Activated CD4-positive, CD25-positive, alpha-beta regulatory T cell (primary cell): ENCODE data around the gene SRGAP3.

ENCODE experiments used
- DNase-seq, 4 experiments: peaks; one replicate each; lab custom pipeline; 2025; lab: John Stamatoyannopoulos, UW

Gene SRGAP3

GRCh38 chr3:9253327-9253726 is 3.9 kb upstream of the SRGAP3 start:
- DNase-seq: no peak

- DNase-seq: no peak
These were observed 1.8 kb upstream of the SRGAP3 start for GRCh38 chr3:9251055-9251786.

- DNase-seq: no peak
These were observed 790 bp upstream of the SRGAP3 start for GRCh38 chr3:9250236-9250635.

- DNase-seq: no peak
These were observed 749 bp downstream of the SRGAP3 start for GRCh38 chr3:9248522-9249271.

- no peak for DNase-seq
These were observed 1.4 kb downstream of the SRGAP3 start for GRCh38 chr3:9247941-9248521.

- no peak for DNase-seq
These were observed 2.0 kb downstream of the SRGAP3 start for GRCh38 chr3:9247361-9247940.

GRCh38 chr3:9246189-9246588 is 3.3 kb downstream of the SRGAP3 start:
- no peak for DNase-seq

GRCh38 chr3:9244495-9245183 is 4.8 kb downstream of the SRGAP3 start:
- no peak for DNase-seq

- DNase-seq: no peak
These were observed 7.5 kb downstream of the SRGAP3 start for GRCh38 chr3:9241956-9242355.

GRCh38 chr3:9239680-9240079 is 9.8 kb downstream of the SRGAP3 start:
- DNase-seq: no peak

- DNase-seq: no peak
These were observed 10.6 kb downstream of the SRGAP3 start for GRCh38 chr3:9238721-9239295.

- DNase-seq: no peak
These were observed 11.2 kb downstream of the SRGAP3 start for GRCh38 chr3:9238276-9238675.

GRCh38 chr3:9233814-9234600 is 15.4 kb downstream of the SRGAP3 start:
- DNase-seq: no peak

GRCh38 chr3:9233101-9233500 is 16.3 kb downstream of the SRGAP3 start:
- DNase-seq: no peak

- no peak for DNase-seq
These were observed 17.5 kb downstream of the SRGAP3 start for GRCh38 chr3:9231937-9232336.

- DNase-seq: no peak
These were observed 18.0 kb downstream of the SRGAP3 start for GRCh38 chr3:9231471-9231870.

- DNase-seq: no peak
These were observed 18.4 kb downstream of the SRGAP3 start for GRCh38 chr3:9231006-9231405.

- no peak for DNase-seq
These were observed 18.9 kb downstream of the SRGAP3 start for GRCh38 chr3:9230596-9230995.

- DNase-seq: no peak
These were observed 19.6 kb downstream of the SRGAP3 start for GRCh38 chr3:9229879-9230278.

- no peak for DNase-seq
These were observed 20.1 kb downstream of the SRGAP3 start for GRCh38 chr3:9229325-9229724.

- no peak for DNase-seq
These were observed 23.1 kb downstream of the SRGAP3 start for GRCh38 chr3:9226326-9226725.
